LNCaP clone FGC (cell line): ENCODE results near the gene SMPD3.

ENCODE experiments used
- DNase-seq: peaks from one replicate; pipeline ENCODE4 v3.0.0-alpha.2; 2011; ENCODE audit warnings: low read depth
- H3K4me3 ChIP-seq: 2 replicates; pipeline ENCODE4 v1.5.1; 2011; ENCODE audit warnings: mild to moderate bottlenecking, low read depth, low read length, control low read depth
- TF ChIP-seq, protein P1 (sequence below): IDR thresholded peaks from 2 replicates; pipeline ENCODE4 v1.5.1; 2012; ENCODE audit warnings: mild to moderate bottlenecking; ENCODE audit not compliant: control insufficient read depth, insufficient read depth; ENCODE audit errors: extremely low read depth

Gene SMPD3

DNA sequence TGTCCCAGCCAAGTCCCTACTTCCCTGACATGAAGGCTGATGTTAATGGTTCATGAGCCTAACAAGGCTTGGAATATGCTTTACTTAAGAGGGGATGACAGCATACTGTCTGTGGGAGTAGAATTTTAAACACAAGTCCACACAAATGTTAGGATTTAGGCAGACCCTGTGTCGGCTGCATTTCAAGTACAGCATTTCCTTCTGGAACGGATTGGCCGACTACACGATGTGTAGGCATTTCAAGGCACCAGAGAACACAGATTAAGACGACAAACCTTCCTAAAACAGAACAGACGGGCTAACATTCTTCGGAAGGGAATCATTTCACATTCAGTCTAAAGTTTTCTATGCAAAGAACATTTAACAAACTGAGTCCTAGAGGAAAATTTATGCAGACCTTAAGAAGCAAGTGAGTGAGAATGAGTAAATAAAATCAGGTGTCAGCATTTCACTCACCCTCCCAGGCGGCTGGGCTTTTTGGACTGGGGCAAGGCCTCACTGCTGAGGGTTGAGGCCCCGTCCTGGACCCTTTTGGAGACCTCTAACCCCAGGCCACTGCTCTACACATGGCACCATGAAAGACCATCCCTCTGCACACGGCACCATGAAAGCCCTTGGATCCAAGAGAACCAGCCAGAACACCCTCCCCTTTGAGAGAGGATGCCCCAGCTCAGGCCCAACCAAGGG, 67.5 kb downstream of the SMPD3 start:
- DNase-seq, result no peak
- H3K4me3 ChIP-seq, result no peak overlapping the region
- TF ChIP-seq, protein P1, sequence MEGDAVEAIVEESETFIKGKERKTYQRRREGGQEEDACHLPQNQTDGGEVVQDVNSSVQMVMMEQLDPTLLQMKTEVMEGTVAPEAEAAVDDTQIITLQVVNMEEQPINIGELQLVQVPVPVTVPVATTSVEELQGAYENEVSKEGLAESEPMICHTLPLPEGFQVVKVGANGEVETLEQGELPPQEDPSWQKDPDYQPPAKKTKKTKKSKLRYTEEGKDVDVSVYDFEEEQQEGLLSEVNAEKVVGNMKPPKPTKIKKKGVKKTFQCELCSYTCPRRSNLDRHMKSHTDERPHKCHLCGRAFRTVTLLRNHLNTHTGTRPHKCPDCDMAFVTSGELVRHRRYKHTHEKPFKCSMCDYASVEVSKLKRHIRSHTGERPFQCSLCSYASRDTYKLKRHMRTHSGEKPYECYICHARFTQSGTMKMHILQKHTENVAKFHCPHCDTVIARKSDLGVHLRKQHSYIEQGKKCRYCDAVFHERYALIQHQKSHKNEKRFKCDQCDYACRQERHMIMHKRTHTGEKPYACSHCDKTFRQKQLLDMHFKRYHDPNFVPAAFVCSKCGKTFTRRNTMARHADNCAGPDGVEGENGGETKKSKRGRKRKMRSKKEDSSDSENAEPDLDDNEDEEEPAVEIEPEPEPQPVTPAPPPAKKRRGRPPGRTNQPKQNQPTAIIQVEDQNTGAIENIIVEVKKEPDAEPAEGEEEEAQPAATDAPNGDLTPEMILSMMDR, result no peak

DNA sequence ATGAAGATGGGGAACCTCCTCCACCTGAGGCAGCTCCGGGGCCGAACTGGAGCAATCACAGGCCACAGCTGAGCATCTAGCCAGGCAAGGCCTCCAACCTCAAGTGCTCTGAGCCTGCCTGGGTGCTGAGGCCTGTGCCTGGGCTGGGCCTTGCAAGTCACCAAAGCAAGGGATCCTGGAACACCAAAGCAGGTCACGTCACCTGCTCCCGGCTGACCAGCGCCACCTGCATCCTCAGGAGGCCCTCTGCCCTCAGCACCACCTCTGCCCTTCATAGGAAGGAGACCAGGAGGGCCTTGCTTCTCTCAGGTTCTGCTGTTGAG, 68.0 kb downstream of the SMPD3 start:
- DNase-seq, result no peak
- H3K4me3 ChIP-seq, result no peak overlapping the region
- TF ChIP-seq, protein P1, result no peak

DNA sequence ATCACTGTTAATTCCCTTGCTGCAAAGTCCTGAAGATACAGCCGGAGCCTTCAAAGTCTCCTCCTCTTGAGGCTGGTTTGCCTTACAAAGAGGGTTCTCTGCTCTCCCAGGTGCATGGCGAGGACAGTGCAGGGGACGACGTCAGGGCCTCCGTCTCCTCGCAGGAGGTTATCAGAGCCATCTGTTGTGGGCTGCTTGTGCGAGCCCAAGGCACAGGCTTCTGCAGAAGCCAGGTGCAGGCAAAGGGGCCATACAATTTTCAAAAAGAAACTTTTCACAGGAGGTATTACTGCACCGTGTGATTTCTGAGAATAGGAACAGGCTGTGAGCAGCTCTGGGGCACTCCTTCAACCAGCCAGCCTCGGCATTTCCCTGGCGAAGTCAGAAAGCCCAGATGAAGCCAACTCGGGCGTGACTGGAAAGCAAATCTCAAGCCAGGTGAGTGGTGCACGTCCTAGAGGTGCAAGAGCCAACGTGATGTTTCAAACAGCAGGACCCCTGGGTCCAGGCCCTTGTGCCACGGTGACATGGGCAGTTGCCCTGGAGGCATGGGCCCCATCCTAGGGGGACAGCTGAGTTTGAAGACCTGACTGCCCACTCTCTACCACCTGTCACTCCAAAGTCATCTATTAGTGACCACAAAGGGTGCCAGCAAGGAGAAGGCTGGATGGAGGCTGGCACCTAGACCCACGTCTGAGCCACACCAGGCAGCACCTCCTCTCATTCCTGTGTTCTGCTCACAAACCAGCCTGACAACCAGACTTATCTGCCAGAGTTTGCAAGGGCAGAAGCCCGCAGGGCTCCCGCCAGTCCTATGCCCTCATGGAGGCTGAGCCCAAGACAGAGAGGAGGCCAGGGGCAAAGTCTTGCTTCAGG, 68.6 kb downstream of the SMPD3 start:
- DNase-seq, result no peak
- H3K4me3 ChIP-seq, result no peak overlapping the region
- TF ChIP-seq, protein P1, result no peak

DNA sequence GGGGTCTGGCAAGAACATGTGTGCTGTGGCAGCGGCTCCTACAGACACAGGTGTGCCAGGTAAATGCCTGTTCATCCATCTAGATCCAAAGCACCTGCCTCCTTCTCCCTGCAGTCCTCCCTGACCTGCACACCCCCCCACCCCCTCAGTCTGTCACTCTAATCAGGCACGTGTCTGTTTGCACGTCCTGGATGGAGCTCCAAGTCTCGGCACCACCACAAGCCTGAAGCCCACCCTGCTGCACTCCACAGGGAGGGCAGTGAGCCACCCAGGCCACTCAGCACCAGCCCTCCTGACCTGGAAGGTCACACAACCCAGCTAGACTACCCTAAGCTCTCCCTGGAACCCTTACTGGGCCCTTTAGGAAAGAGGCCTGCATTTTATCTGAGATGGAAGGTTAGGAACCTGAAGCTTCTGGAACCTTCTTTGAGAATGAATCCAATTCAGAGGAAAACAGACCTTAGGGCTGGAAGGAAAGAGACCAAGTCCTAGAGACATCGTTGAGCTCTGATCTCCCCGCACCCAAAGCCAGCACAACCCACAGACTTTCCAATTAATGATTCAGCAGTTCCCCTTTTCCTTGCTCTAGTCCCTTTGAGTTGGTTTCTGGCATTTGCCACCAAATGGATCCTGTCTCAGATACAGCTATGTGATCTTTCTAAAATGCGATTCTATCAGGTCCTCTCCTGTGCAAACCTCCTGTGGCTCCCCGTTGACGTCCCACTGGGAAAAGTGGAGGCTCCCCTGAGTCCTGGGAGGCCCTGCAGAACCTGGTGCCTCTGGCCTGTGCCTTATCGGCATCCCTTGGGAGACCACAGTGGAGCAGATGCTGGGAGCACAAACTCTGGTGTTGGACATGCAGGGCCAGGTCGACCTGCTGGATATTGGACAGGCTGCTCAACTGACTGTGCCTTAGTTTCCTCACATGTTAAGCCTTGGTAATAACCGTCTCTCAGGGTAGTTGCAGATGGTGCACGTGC, 69.6 kb downstream of the SMPD3 start:
- no peak overlapping the region for H3K4me3 ChIP-seq
- DNase-seq, result no peak
- TF ChIP-seq, protein P1, result no peak

DNA sequence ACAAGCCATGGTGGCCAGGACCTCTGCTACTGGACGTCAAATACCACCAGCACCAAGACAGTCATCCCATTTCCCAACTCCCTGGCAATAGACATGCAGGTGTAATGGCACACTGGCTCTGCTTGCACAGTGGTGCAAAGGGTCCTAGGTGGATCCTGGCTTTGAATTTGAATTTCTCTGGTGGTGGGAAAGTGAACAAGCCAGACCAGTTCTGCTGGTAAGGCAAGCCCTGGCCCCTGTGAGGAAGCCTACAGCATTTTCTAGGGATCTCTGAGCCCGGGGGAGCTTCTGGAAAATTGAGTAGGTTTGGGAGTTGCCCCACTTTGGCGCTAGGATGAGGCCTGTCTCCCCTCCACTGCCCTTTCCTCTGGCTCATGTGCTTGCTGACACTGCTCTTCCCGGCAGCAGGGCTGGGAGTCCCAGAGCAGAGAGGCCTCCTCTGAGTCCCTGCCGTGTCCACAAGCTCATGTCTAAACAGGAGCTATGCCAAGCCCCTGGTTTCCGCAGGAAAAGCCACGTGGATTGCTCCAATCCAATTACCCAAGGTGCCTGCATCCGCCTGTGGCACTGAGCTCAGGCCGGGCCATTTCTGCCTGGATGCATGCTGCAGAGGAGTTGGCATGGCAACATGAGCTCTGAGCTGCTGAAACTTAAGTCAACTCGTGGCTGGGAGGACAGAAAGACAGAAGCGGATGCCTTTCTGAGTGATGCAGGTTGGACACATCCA, 70.5 kb downstream of the SMPD3 start:
- DNase-seq, result peak; percentile 23
- TF ChIP-seq, protein P1, result no peak
- no peak overlapping the region for H3K4me3 ChIP-seq

DNA sequence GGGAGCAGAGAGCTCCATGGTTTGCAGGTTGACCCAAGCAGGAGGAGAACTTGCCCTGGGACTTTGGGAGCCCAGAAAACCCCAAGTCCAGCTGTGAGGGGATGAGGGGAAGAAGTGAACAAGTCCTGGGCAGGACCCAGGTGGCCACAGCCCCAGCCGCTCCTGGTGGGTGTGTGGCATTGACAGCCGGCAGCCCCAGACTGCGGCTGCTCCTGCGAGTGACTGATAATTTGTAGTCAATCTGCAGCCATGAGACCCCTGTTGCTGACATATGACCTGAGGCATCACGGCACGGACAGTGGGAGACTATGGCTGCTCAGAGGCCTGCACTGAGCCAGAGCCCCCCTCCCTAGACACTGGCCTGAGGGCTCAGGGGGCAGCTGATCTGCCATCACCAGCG, 71.1 kb downstream of the SMPD3 start:
- TF ChIP-seq, protein P1, result no peak
- H3K4me3 ChIP-seq, result no peak overlapping the region
- no peak for DNase-seq
